GM19324 (cell line): ENCODE results near the gene CSRNP2.
"Not testable (repeated sequence)": the region's sequence is repeated elsewhere in the genome, so short reads cannot be mapped to it uniquely, and the experiment has no call there.

Source experiments
- ATAC-seq: cut with Tn5 transposase; IDR thresholded peaks from one replicate; pipeline ENCODE4 v1.9.1; 2021; ENCODE audit warnings: mild to moderate bottlenecking, moderate library complexity; ENCODE audit not compliant: unreplicated experiment, low FRiP score

The CSRNP2 gene

DNA sequence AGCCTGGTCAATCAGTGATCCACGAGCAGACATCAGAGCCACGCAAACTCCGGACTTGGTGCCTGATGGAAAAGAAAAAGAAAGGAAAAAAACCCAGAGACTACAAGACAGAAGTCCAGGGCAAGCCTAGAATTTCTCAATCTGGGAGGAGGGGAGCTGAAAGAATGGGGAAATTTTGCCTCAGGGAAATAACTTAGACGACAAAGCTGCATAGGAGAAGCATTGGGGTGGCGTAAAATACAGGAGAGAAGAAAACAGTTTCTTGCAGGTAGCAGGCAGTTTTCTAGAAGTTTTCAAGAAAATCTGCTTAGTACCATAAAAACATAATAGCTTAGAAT lies 54.6 kb downstream of the CSRNP2 start:
- ATAC-seq = no peak

DNA sequence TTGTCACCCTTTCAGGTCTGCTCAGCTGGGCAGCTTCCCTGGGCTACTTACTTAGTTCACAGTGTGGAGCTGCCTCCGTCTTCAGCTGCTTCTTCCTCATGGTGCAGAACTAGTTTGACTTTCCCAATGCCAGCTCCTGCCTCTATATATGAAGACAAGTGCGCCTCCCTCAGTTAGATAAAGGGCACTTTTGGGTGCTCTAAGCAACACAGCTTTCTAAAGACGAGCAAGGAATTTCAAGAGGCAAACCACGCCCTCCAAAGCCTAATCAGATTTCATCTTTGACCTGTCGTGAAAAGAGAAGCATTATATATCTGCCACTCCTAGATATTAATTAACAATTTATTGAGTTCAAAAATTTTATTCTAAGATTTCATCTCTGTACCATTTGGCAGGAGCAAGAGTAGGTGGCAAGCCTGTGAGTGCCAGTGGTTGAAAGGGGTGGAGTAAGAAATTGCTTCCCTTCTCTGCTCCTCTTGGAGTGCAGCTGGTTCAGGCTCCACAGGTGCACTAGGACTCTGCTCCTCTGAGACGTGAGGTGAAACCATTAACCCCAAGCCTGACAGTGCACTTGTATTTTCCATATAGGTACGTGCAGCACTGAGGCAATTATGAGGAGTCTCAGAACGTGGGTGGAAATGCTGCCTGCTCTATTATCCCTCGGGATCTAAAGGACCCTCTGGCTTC lies 55.1 kb downstream of the CSRNP2 start:
- no peak for ATAC-seq

DNA sequence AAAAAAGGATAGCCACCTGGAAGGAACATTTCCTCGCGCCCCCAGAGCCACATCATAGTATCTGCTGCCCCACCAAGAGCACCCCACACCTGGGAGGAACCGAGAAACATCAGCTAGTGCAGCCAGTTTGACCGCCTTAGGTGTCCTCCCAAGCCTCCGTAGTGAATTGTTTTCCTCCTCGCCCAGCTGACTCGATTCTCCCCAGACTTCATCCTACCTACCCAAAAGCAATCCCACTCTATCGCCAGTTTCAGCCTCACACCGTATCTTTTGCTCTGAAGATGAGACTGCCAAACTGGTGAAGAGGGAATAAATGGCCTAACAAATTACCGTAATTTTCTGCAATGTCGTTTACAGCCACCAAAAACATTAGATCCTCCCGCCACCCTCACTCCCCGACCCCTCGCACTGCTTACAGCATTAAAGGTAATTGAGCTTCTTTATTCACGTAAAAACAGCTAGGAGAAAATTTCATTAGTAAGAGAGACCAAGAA lies 56.0 kb downstream of the CSRNP2 start:
- no peak for ATAC-seq

DNA sequence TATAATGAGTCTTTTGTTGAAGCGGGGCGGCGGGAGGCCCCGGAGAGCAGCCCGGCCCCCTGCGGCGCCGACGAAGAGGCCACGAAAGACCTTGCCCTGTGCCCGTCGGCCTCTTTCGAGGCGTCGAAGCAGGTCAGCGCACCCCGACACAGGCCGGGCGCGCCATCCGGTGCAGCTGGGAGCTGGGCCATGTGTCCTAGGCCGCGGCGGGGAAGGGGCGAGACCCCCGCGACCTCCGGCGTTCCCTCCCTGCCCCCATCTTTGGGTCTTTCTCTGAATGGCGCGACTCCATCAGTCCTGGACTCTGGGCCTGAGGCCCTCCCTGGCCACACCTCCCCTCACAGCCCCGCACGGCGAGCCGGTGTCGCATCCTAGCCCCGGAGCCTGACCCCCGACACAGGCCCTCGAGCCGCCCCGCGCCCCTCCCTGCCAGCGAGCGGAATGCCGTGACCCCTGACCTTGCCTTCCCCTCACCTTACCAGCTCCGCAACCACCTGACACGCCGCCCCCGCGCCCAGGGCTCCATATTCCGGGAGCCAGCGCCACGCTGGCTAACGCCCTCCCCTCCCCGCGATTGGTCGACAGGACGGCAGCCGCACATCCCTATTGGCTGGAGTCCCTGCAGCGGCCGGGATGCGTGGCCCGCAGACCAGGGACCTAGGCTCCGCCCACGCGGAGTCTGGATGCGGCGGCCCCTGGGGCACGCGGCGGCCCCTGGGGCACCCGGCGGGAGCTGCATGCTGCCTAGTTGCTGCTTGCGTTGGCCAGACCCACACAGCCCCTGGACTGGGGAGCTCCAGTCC lies 57.4 kb downstream of the CSRNP2 start, which contains the start of gene SLC11A2:
SLC11A2 (minus strand) TSS at position 549 of the 803 bp plus-strand sequence. CDS start 15,656 bp downstream, outside the sequence.
- peak; percentile 90 for ATAC-seq

DNA sequence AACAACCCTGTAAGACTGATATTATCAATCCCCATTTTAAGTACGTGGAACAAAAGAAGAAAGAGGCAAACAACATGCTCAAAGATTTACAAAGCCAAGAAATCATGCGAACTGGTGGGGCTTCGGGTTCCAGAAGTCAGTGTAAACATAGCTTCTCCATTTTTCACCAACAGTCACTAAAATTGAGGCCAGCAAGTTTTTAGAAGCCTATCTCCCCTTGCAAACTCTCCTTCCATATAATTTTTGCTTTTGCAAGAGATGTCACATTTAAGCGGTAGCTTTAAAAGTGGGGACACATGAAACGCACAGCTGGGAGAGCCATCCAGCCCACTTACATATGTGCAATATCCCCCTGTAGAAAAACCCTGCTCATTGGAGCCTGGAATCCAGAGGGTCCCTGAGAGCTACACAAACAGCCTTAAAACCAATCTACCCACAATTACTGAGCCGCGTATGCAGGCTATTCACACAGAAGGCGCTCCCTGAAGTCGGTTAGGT lies 58.0 kb downstream of the CSRNP2 start:
- ATAC-seq = no peak

DNA sequence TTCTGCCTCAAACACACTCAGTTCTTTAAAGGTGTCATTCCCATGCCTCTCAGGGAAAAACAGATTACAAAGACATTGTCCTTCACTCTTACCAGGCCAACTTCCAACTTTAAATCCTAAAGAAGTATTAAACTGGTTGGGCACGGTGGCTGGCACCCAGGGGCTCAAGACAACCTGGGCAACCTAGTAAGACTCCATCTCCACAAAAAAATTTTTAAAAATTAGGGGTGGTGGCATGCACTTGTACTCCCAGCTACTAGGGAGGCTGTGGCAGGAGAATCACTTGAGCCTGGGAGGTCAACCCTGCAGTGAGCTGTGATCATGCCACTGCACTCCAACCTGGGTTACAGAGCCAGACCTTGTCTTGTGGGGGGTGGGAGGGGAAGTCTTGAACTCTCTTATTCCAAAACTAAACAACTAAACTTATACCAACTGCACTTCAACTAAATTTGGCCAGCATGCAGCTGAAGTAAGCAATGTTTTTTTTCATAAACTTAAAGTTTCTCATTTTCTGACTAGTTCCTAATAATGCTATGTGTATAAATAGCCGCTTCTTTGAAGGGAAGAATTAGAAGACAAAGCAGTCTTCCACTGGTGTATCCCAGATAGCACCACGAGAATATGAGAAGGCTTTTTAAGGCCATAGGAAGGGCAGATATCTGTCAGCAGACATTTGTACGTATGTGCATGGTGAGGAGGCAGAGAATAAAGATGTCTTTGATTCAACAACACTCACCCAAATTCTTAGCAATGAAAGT lies 59.6 kb downstream of the CSRNP2 start:
- no peak for ATAC-seq

DNA sequence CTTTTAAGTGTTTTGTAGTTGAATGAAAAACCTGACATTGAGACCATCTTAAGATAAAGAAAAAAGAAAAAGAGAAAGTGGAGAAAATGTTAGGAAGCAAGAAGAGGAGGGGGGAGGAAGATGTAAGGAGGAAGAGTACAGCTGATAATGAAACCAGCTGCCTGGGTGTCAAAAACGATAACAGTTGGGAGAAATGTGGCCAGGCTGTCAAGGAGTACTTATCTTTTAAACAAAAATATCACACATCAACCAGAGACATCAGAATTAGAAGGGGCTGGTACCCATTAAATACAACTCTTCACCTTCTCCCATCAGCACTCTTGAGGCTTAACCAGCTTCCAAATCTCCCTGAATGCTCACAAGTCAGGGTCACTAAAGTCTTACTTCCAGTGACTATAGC lies 61.7 kb downstream of the CSRNP2 start:
- no peak for ATAC-seq

DNA sequence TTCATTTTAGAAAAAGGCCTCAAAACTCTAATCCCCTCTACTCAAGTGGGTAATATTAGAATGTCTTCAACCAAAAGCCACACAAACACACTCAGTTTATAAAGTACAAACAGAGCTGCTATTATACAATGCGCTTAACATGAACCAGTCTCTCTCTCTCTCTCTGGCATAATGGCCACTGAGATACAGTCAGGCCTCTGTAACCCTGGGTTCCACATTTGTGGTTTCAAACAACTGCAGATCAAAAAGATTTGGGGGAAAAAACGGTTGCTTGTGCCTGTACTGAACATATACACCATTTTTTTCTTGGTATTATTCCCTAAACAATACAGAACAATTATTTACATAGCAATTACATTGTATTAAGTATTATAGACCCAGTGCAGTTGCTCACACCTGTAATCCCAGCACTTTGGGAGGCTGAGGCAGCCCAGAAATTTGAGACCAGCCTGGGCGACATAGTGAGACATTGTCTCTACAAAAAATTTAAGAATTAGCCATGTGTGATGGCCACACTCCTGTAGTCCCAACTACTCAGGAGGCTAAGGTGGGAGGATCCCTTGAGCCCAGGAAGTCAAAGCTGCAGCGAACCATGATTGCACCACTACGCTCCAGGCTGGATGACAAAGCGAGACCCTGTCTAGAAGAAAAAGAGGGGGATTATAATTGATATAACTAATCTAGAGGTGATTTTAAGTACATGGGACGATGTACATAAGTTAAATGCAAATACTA lies 62.8 kb downstream of the CSRNP2 start:
- ATAC-seq = no peak

DNA sequence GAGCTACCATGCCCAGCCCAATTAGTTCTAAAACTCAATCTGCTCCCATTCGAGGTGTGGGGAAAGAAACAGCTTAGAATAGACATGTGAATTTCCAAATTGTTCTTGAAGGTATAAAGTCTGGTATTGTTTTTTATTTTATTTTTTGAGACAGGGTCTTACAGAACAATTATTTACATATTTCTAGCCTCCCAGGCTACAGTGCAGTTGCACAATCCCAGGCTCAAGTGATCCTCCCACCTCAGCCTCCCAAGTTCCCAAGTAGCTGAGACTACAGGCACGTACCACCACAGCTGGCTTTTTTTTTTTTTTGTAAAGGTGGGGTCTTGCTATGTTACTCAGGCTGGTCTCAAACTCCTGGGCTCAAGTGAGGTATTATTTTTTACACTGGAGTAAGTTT lies 63.5 kb downstream of the CSRNP2 start:
- no peak for ATAC-seq

DNA sequence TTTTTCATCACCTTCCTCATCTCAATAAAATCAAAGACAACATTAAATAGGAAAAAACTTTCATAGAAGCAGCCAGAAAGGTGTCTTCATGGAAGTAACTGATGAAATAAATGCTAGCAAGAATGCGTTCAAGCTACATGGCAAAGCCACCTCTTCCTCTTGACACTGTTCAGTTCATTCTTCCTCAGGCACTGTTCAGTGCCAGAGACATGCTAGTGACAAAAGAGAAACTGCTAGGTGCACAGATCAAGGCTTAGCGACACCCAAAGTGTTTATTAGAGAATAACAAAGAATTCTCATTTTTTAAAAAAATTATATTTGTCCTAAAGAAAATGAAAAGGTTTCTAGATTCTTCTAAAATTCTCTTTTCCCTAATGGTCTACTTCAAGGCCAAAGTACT lies 64.4 kb downstream of the CSRNP2 start:
- ATAC-seq = no peak

DNA sequence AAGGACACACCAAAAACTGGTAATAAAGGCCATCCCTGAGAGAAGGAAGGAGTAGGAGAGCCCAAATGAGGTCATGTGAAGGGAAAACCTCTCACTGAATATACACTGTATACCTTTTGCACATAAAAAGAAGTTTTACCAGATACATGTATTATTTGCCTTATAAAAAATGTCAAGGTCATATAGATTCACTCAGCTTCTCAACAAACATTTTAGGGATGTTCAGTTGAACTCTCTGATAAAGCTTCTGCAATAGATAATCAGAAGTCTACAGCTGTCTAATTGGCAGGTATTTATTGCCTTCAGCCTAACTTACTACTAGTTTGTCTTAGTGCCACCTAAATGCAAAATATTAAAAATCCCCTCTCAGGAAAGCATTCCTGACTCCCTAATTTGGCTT lies 65.9 kb downstream of the CSRNP2 start:
- no peak for ATAC-seq

DNA sequence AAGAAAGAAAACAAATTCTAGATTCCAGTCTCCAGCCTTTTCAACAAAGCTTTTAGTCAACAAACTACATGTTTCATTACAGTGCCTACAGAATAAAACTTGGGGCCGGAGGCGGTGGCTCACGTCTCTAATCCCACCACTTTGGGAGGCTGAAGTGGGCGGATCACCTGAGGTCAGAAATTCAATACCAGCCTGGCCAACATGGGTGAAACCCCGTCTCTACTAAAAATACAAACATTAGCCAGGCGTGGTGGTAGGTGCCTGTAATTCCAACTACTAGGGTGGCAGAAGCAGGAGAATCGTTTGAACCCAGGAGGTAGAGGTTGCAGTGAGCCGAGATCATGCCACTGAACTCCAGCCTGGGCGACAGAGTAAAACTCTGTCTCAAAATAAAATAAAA lies 68.9 kb downstream of the CSRNP2 start:
- ATAC-seq = not testable (repeated sequence)

DNA sequence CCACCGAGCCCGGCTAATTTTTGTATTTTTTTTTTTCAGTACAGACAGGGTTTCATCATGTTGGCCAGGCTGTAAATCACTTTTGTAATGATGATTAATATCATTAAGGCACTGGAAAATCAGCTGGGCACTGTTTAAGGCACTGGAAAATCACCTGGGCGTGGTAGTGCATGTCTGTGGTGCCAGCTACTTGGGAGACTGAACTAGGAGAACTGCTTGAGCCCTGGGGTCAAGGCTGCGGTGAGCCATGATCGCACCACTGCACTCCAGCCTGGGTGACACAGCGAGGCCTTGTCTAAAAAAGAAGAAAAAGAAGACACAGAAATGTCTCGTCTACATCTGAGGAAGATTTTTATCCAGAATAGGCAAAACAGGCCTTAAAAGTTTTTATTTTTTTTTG lies 70.0 kb downstream of the CSRNP2 start:
- no peak for ATAC-seq

DNA sequence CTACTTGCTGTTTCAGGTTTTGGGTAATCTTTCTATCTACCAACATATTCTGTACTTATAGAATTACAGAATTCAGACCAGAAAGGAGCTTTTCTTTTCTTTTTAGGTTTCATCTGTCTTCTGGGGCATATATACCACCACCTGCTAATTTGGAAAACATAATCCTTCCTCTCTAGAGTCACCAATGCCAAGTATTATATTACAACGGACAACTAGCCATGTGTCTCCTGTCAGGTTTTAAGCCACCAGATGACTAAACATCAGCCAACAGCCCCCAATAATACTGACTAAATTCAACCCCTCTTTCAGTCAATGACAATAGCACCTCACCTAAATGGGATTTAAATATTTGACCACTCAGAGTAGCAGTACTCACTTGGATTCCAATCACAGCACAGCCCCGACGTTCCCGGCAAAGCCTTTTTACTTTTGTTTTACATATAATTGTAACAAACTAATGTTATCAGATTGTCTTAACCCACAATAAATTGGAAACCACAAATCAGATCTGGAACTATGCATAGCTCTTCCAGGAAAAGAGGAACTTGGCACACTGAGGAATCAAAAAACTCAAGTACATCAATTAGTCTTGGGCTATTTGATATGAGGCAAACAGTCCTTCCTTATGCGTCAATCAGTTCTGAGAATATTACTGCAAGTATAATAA lies 70.7 kb downstream of the CSRNP2 start:
- ATAC-seq = no peak

DNA sequence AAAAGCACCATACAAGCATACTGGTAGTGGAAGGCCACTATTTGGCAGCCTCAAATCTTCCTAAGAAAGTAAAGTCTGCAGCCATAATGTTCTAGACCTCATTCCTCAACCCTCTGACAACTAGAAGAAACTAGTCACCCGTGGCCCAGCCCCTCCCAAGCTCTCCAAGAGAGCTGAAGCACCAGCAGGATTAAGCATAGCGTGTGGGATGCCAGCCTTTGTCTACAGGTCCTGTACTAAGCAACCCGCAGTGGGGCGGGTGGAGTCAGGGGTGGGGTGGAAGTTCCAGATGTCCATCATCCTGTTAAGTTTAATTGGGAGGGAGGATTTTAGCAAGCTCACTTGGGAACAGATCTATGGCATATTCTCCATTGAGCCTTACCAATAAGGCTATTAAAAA lies 71.4 kb downstream of the CSRNP2 start:
- no peak for ATAC-seq
